Gastrocnemius medialis (tissue), 4 donors: ENCODE results near the gene WDFY2. TPM values are rescaled to one million over a fixed set of nuclear protein-coding genes. Genes with fewer than 3 reads are reported as not detected.

Experiments
- ATAC-seq, 2 donors: fragments of 150-250 bp; one replicate each; pipeline ENCODE4 v1.9.1; 2016
- DNase-seq, 2 donors: peaks; one replicate each; pipeline ENCODE4 v3.0.0-alpha.2; 2019
- H3K27ac ChIP-seq, 4 donors: fragments of 200-600 bp; sonication (generic); 1 replicate in 1 of 4; 2 replicates in 3 of 4; pipeline ENCODE4 v1.5.1; 2016 to 2018; ENCODE audit warnings: mild to moderate bottlenecking in 2 of 4, moderate library complexity in 1 of 4
- H3K27me3 ChIP-seq, 3 donors: fragments of 200-600 bp; sonication (generic) in 2 of 3; 1 replicate in 1 of 3; 2 replicates in 2 of 3; pipeline versions ENCODE4 v1.5.1 to v1.6.0; 2016 to 2019; ENCODE audit warnings: mild to moderate bottlenecking in 1 of 3, moderate library complexity in 1 of 3
- H3K36me3 ChIP-seq, 2 donors: fragments of 200-600 bp; sonication (generic) in 1 of 2; one replicate each; pipeline ENCODE4 v1.5.1; 2017 to 2018
- H3K4me1 ChIP-seq, 2 donors: fragments of 200-600 bp; sonication (generic) in 1 of 2; one replicate each; pipeline ENCODE4 v1.5.1; 2016 to 2017; ENCODE audit warnings: mild to moderate bottlenecking in 2 of 2
- H3K4me3 ChIP-seq, 4 donors: fragments of 200-600 bp; sonication (generic) in 3 of 4; 1 replicate in 1 of 4; 2 replicates in 3 of 4; pipeline ENCODE4 v1.5.1; 2016 to 2019; ENCODE audit warnings: mild to moderate bottlenecking in 2 of 4
- H3K9me3 ChIP-seq, 3 donors: fragments of 200-600 bp; sonication (generic) in 2 of 3; 1 replicate in 1 of 3; 2 replicates in 2 of 3; pipeline ENCODE4 v1.5.1; 2016 to 2019
- POLR2A ChIP-seq, 2 donors: fragments of 450-650 bp; IDR thresholded peaks; one replicate each; pipeline ENCODE4 v1.6.1; 2017; ENCODE audit warnings: antibody characterized with exemption in 2 of 2, mild to moderate bottlenecking in 2 of 2, moderate library complexity in 2 of 2
- in situ Hi-C, 4 donors: fragments of 200-750 bp; cut with MboI; loops; one replicate each; pipeline versions ENCODE4 v1.15.0 to v1.8.0; 2017; ENCODE audit warnings: low sequenced_read_pairs in 4 of 4
- intact Hi-C: fragments of 100-400 bp; cut with DNase I; formaldehyde crosslinking; loops from one replicate; pipeline ENCODE4 v1.15.1; 2023; ENCODE audit warnings: low total_unique reads
- total RNA-seq, 4 donors: library from RNA; depleted of rRNA; stranded (reverse); fragments of >200 nt; gene quantifications; one replicate each; pipeline versions ENCODE4 v1.1.0 to v1.2.3, GENCODE V29; 2016
- TF ChIP-seq, protein P1 (sequence below), 5 experiments: fragments of 450-650 bp in 3 of 5; fragments of 200-600 bp in 2 of 5; sonication (generic) in 2 of 5; IDR thresholded peaks in 4 of 5; conservative IDR thresholded peaks in 1 of 5; 1 replicate in 4 of 5; 2 replicates in 1 of 5; pipeline ENCODE4 v1.5.1; 2016 to 2019; ENCODE audit warnings: antibody characterized with exemption in 5 of 5, mild to moderate bottlenecking in 3 of 5, moderate library complexity in 3 of 5

Gene WDFY2
- total RNA-seq, 4 donors from 2014 or later: 0.98 to 2.8 (median 1.7) TPM

DNA sequence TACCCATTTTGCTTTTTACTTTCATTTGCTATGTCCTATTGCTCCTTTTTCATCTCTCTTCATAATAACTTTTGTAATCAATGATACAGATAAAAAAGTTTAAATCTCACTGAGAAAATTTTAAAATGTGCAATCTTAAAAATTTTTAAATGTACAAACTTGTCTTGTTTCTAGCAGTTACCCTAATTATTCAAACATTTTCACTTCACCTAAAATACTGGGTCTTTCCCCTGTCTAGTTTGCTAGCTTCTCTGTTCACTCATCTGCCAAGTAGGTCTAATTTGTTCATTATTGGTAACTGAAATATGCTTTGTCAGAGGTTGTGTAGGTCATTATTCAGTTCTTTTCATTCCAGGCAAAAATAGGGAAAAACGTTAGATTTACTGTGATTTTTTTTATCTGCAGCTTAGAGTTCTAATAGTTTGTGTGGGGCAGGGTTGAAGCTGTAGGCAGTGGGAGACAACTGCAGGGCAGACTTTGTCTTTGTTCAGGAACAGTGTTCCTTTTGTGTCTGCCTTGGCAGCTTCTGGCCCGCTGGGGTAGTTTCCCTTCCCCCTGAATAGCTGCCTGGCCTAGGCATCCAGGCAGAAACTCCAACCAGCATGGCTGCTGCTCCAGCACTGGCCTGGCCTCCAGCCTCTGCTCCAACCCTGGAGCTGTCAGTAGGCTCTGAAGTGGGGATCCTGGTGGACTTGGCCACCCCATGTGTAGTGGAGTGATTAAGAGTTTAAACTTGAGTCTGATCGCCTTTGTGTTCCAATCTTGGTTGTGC, 48.5 kb downstream of the WDFY2 start:
- H3K9me3 ChIP-seq: no peaks in the 10 kb centered on the region
- no peak for TF ChIP-seq POLR2A (IDR thresholded peaks at IDR 0.05)
- TF ChIP-seq, protein P1, sequence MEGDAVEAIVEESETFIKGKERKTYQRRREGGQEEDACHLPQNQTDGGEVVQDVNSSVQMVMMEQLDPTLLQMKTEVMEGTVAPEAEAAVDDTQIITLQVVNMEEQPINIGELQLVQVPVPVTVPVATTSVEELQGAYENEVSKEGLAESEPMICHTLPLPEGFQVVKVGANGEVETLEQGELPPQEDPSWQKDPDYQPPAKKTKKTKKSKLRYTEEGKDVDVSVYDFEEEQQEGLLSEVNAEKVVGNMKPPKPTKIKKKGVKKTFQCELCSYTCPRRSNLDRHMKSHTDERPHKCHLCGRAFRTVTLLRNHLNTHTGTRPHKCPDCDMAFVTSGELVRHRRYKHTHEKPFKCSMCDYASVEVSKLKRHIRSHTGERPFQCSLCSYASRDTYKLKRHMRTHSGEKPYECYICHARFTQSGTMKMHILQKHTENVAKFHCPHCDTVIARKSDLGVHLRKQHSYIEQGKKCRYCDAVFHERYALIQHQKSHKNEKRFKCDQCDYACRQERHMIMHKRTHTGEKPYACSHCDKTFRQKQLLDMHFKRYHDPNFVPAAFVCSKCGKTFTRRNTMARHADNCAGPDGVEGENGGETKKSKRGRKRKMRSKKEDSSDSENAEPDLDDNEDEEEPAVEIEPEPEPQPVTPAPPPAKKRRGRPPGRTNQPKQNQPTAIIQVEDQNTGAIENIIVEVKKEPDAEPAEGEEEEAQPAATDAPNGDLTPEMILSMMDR (IDR thresholded peaks at IDR 0.05 in 4 of 5, conservative IDR thresholded peaks at IDR 0.05 in 1 of 5): no peak
- no peak overlapping the region for H3K27ac ChIP-seq
- in situ Hi-C loops: no loop called here
- no peak overlapping the region for H3K4me3 ChIP-seq
- H3K36me3 ChIP-seq: no peaks in the 10 kb centered on the region
- peaks cover 3 to 4% of the 10 kb centered on the region in 2 donors for H3K4me1 ChIP-seq
- ATAC-seq (no peak), DNase-seq (no peak)
- H3K27me3 ChIP-seq: no peaks in the 10 kb centered on the region
- intact Hi-C loops: no loop called here

DNA sequence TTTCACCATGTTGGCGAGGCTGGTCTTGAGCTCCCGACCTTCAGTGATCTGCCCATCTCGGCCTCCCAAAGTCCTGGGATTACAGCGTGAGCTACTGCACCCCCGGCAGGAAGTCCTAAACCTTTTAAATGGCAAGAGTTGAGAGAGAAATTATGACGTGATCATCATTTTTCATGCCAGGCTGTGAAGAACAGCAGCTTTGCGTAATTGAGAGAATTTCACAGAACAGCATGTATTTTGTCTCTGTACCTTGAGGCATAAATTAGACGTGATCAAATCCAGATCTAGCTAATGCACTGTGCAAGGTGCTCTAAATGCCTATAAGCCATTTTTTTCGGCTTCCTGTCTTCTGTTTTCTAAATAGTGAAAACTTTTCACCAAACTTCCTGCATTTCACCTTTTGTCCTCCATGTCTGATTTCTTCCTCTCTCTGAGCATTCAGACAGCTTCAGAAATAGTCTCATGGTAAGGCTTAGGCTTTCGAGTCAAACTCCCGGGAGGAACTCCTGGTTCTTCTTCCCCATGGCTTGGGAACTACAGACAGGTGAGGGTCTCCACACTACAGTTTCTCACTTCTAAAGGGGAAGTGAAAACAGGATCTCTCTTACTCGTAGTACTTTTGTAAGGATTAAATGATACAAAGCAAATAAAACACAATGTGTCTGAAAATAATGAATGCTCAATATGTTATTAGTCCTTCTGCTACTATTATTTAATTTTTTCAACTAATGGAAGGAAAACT, 51.0 kb downstream of the WDFY2 start:
- in situ Hi-C loops: no loop called here
- Histone ChIP-seq H3K4me3 (no peak overlapping the region), H3K4me1 (peaks cover 3 to 4% of the 10 kb centered on the region in 2 donors), H3K9me3 (no peaks in the 10 kb centered on the region), H3K36me3 (no peaks in the 10 kb centered on the region), H3K27me3 (no peaks in the 10 kb centered on the region), H3K27ac (no peak overlapping the region)
- TF ChIP-seq, protein P1 (IDR thresholded peaks at IDR 0.05 in 4 of 5, conservative IDR thresholded peaks at IDR 0.05 in 1 of 5): no peak
- no peak for TF ChIP-seq POLR2A (IDR thresholded peaks at IDR 0.05)
- intact Hi-C loops: no loop called here
- ATAC-seq (no peak), DNase-seq (no peak)

DNA sequence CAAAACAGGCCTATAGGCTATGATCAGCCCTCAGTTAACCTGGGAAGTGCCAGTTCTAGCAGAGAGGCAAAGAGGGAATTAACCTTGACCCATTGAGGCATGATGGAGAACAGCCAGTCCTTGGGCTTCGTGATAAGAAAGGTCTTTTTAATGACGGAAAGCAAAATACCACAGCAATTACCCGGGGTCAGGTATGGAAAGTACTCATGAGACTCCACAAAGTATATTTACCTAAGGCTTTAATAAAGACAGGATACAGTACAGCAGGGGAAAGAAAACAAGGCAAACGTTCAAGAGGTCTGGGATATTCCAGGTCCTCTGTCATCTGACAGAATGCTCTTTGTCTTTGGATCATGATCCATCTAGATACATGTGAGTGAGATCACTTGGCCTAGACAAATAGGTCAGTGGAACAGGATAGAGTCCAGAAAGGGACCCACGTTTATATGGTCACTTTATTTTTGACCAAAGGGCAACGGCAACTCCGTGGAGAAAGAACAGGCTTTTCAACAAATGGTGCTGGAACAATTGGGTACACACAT, 52.2 kb downstream of the WDFY2 start:
- no peak for TF ChIP-seq POLR2A (IDR thresholded peaks at IDR 0.05)
- TF ChIP-seq, protein P1 (IDR thresholded peaks at IDR 0.05 in 4 of 5, conservative IDR thresholded peaks at IDR 0.05 in 1 of 5): no peak
- no peaks in the 10 kb centered on the region for H3K36me3 ChIP-seq
- peaks cover 3 to 4% of the 10 kb centered on the region in 2 donors for H3K4me1 ChIP-seq
- no peak overlapping the region for H3K4me3 ChIP-seq
- no peaks in the 10 kb centered on the region for H3K27me3 ChIP-seq
- DNase-seq (no peak), ATAC-seq (no peak)
- intact Hi-C loops: no loop called here
- H3K9me3 ChIP-seq: no peaks in the 10 kb centered on the region
- in situ Hi-C loops: no loop called here
- H3K27ac ChIP-seq: no peak overlapping the region

DNA sequence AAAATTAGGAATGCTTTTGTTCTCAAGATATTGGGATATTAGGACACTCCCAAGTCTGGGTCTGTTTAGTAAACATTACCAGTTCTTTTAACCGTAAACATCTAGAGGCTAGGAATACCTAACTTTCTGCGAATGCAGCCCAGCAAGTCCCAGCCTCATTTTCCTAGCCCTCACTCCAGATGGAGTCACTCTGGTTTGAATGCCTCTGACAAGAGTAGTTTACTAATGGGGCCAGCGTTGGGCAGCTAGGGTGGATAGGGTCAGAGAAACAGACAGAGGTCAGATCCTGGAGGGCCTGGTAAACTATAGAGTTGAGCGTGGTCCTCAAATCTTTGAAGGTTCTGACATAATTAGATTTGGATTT, 53.6 kb downstream of the WDFY2 start:
- Histone ChIP-seq H3K9me3 (no peaks in the 10 kb centered on the region), H3K4me3 (no peak overlapping the region), H3K4me1 (peaks cover 3 to 4% of the 10 kb centered on the region in 2 donors), H3K27ac (no peak overlapping the region), H3K36me3 (no peaks in the 10 kb centered on the region), H3K27me3 (no peaks in the 10 kb centered on the region)
- intact Hi-C loops (no loop called here), in situ Hi-C loops (no loop called here)
- DNase-seq (no peak), ATAC-seq (no peak)
- TF ChIP-seq POLR2A (IDR thresholded peaks at IDR 0.05): no peak
- TF ChIP-seq, protein P1 (IDR thresholded peaks at IDR 0.05 in 4 of 5, conservative IDR thresholded peaks at IDR 0.05 in 1 of 5): no peak
